IMR-90 (cell line): ENCODE data around the gene TRO. TPM values are rescaled to one million over a fixed set of nuclear protein-coding genes. Genes with fewer than 3 reads are reported as not detected.

ENCODE experiments used
- ATAC-seq: fragments of 200-7000 bp; cut with Tn5 transposase; 2 replicates; pipeline ENCODE4 v1.9.1; 2020; ENCODE audit warnings: low read depth, mild to moderate bottlenecking, moderate library complexity
- BruUV-seq: library from RNA; stranded (reverse); fragments of 400-500 nt; replicated peaks from 2 replicates; lab custom pipeline; 2021; lab: Mats Ljungman, UMichigan
- CTCF ChIA-PET: fragments of 300-600 bp; formaldehyde crosslinking; extraction: SDS; loops from one replicate; lab custom pipeline; 2021; ENCODE audit warnings: antibody characterized with exemption; lab: Yijun Ruan, JAX
- POLR2A ChIA-PET: fragments of 300-600 bp; sonication (Branson Sonifier 250); formaldehyde crosslinking; loops from one replicate; lab custom pipeline; 2022; ENCODE audit warnings: antibody characterized with exemption; ENCODE audit not compliant: unreplicated experiment; lab: Charles Lee
- DNase-seq: peaks from one replicate; pipeline ENCODE4 v3.0.0; 2013
- H2AFZ ChIP-seq: replicated peaks from 2 replicates; pipeline ENCODE3; 2013; ENCODE audit warnings: low read length, mild to moderate bottlenecking; ENCODE audit not compliant: poor library complexity
- H2AK5ac ChIP-seq: 2 replicates; pipeline ENCODE4 v1.6.1; 2013; ENCODE audit warnings: low read depth, low read length, inconsistent platforms
- H2AK9ac ChIP-seq: replicated peaks from 2 replicates; pipeline ENCODE3; 2013; ENCODE audit warnings: mild to moderate bottlenecking, low read depth, low read length, moderate library complexity; ENCODE audit not compliant: poor library complexity
- H2BK120ac ChIP-seq: 2 replicates; pipeline ENCODE4 v1.6.1; 2013; ENCODE audit warnings: low read depth, low read length, inconsistent platforms
- H2BK15ac ChIP-seq: 3 replicates; pipeline ENCODE4 v1.6.1; 2013; ENCODE audit warnings: low read depth, low read length, inconsistent platforms
- H2BK20ac ChIP-seq: 2 replicates; pipeline ENCODE4 v1.6.1; 2013; ENCODE audit warnings: low read depth, mild to moderate bottlenecking, inconsistent platforms, low read length, moderate library complexity
- H2BK5ac ChIP-seq: 2 replicates; pipeline ENCODE4 v1.6.1; 2013; ENCODE audit warnings: mild to moderate bottlenecking, low read depth, low read length, inconsistent platforms; ENCODE audit not compliant: poor library complexity, severe bottlenecking
- H3K14ac ChIP-seq: replicated peaks from 2 replicates; pipeline ENCODE4 v1.6.1; 2013; ENCODE audit warnings: low read depth, low read length, inconsistent platforms
- H3K18ac ChIP-seq: 2 replicates; pipeline ENCODE4 v1.6.1; 2013; ENCODE audit warnings: low read depth, low read length, control low read depth
- H3K23ac ChIP-seq: 2 replicates; pipeline ENCODE4 v1.6.1; 2013; ENCODE audit warnings: low read depth, low read length, inconsistent platforms
- H3K27ac ChIP-seq: 2 replicates; pipeline ENCODE4 v1.5.1; 2013; ENCODE audit warnings: mild to moderate bottlenecking, control low read depth, low read length; ENCODE audit not compliant: insufficient read depth
- H3K27me3 ChIP-seq: 2 replicates; pipeline ENCODE4 v1.6.1; 2013; ENCODE audit warnings: low read length; ENCODE audit not compliant: control insufficient read depth, insufficient read depth
- H3K36me3 ChIP-seq: 2 replicates; pipeline ENCODE4 v1.6.1; 2013; ENCODE audit warnings: low read length, mixed read lengths; ENCODE audit not compliant: control insufficient read depth, insufficient read depth
- H3K4ac ChIP-seq: 2 replicates; pipeline ENCODE4 v1.6.1; 2013; ENCODE audit warnings: low read depth, low read length, inconsistent platforms
- H3K4me1 ChIP-seq: 2 replicates; pipeline ENCODE4 v1.6.1; 2013; ENCODE audit warnings: low read length, mixed read lengths; ENCODE audit not compliant: control insufficient read depth, insufficient read depth
- H3K4me2 ChIP-seq: 2 replicates; pipeline ENCODE4 v1.6.1; 2013; ENCODE audit warnings: low read depth, mild to moderate bottlenecking, control low read depth, low read length, moderate library complexity
- H3K4me3 ChIP-seq: 2 replicates; pipeline ENCODE4 v1.5.1; 2013; ENCODE audit warnings: low read depth, mild to moderate bottlenecking, control low read depth, low read length, moderate library complexity; ENCODE audit not compliant: insufficient read depth
- H3K56ac ChIP-seq: 2 replicates; pipeline ENCODE4 v1.6.1; 2013; ENCODE audit warnings: low read length, inconsistent platforms; ENCODE audit not compliant: insufficient read depth; ENCODE audit errors: extremely low read depth
- H3K79me1 ChIP-seq, 2 experiments: 2 replicates each; pipeline ENCODE4 v1.6.1; 2013; ENCODE audit warnings: low read length in 2 of 2, inconsistent platforms in 1 of 2, low read depth in 1 of 2
- H3K9ac ChIP-seq: 2 replicates; pipeline ENCODE4 v1.6.1; 2013; ENCODE audit warnings: low read depth, low read length, control low read depth
- H3K9me1 ChIP-seq: 2 replicates; pipeline ENCODE4 v1.6.1; 2013; ENCODE audit warnings: low read length, inconsistent platforms; ENCODE audit not compliant: insufficient read depth
- H3K9me3 ChIP-seq: 2 replicates; pipeline ENCODE4 v1.6.1; 2013; ENCODE audit warnings: low read length; ENCODE audit not compliant: control insufficient read depth, insufficient read depth
- H4K20me1 ChIP-seq: 2 replicates; pipeline ENCODE4 v1.6.1; 2013; ENCODE audit warnings: low read length, inconsistent platforms; ENCODE audit not compliant: insufficient read depth
- H4K5ac ChIP-seq: 2 replicates; pipeline ENCODE4 v1.6.1; 2013; ENCODE audit warnings: mild to moderate bottlenecking, low read depth, low read length, control low read depth
- H4K8ac ChIP-seq, 2 experiments: 2 replicates each; pipeline ENCODE4 v1.6.1; 2013; ENCODE audit warnings: low read depth in 2 of 2, low read length in 2 of 2, control low read depth in 1 of 2, inconsistent platforms in 1 of 2
- H4K91ac ChIP-seq: 2 replicates; pipeline ENCODE4 v1.6.1; 2013; ENCODE audit warnings: low read depth, low read length, inconsistent platforms; ENCODE audit not compliant: insufficient read depth
- BHLHE40 ChIP-seq: fragments of 150-350 bp; IDR thresholded peaks from 2 replicates; pipeline ENCODE4 v1.6.1; 2016; ENCODE audit warnings: mild to moderate bottlenecking, low read depth, low read length
- CEBPB ChIP-seq: IDR thresholded peaks from 2 replicates; pipeline ENCODE4 v1.6.1; 2012; ENCODE audit warnings: low read depth, low read length, improper control_type of control experiment
- CHD1 ChIP-seq: IDR thresholded peaks from 2 replicates; pipeline ENCODE4 v1.6.1; 2012; ENCODE audit warnings: low read depth, low read length, improper control_type of control experiment
- ELK1 ChIP-seq: fragments of 150-350 bp; IDR thresholded peaks from 2 replicates; pipeline ENCODE4 v1.6.1; 2016; ENCODE audit warnings: low read depth, mild to moderate bottlenecking, low read length, moderate library complexity, borderline replicate concordance
- FOS ChIP-seq: fragments of 150-350 bp; IDR thresholded peaks from 2 replicates; pipeline ENCODE4 v1.6.1; 2016; ENCODE audit warnings: low read depth, low read length
- MAFK ChIP-seq: IDR thresholded peaks from 2 replicates; pipeline ENCODE4 v1.6.1; 2012; ENCODE audit warnings: low read depth, low read length, improper control_type of control experiment
- MAZ ChIP-seq: IDR thresholded peaks from 2 replicates; pipeline ENCODE4 v1.6.1; 2012; ENCODE audit warnings: low read depth, mild to moderate bottlenecking, low read length, improper control_type of control experiment, moderate library complexity, borderline replicate concordance
- MXI1 ChIP-seq: IDR thresholded peaks from 2 replicates; pipeline ENCODE4 v1.6.1; 2012; ENCODE audit warnings: low read depth, mild to moderate bottlenecking, low read length, moderate library complexity, borderline replicate concordance
- NFE2L2 ChIP-seq: fragments of 150-350 bp; IDR thresholded peaks from 2 replicates; pipeline ENCODE4 v1.6.1; 2016; ENCODE audit warnings: low read depth, mild to moderate bottlenecking, low read length
- POLR2A ChIP-seq: IDR thresholded peaks from 2 replicates; pipeline ENCODE4 v1.6.1; 2012; ENCODE audit warnings: mild to moderate bottlenecking, low read depth, low read length
- RAD21 ChIP-seq: IDR thresholded peaks from 2 replicates; pipeline ENCODE4 v1.6.1; 2012; ENCODE audit warnings: low read length, improper control_type of control experiment
- RCOR1 ChIP-seq: IDR thresholded peaks from 2 replicates; pipeline ENCODE4 v1.6.1; 2012; ENCODE audit warnings: mild to moderate bottlenecking, low read length, improper control_type of control experiment; ENCODE audit not compliant: insufficient replicate concordance
- RFX5 ChIP-seq: IDR thresholded peaks from 2 replicates; pipeline ENCODE4 v1.8.0; 2012; ENCODE audit warnings: low read depth, mild to moderate bottlenecking, low read length, moderate library complexity
- SMC3 ChIP-seq: fragments of 150-350 bp; IDR thresholded peaks from 2 replicates; pipeline ENCODE4 v1.6.1; 2016; ENCODE audit warnings: low read depth, mild to moderate bottlenecking, antibody characterized with exemption, low read length, moderate library complexity
- USF2 ChIP-seq: fragments of 150-350 bp; IDR thresholded peaks from 2 replicates; pipeline ENCODE4 v1.6.1; 2017; ENCODE audit warnings: mild to moderate bottlenecking, antibody characterized with exemption, low read length, low read depth
- WGBS, 2 experiments: methylation state at CpG; one replicate each; pipeline versions ENCODE4 v1.1.5 to v1.1.7; 2013; ENCODE audit warnings: missing lambda C conversion rate in 2 of 2; ENCODE audit not compliant: insufficient read length in 1 of 2; ENCODE audit errors: extremely low coverage in 2 of 2; 5-methylcytosine and 5-hydroxymethylcytosine counted together
- dilution Hi-C: fragments of 300-500 bp; cut with HindIII; formaldehyde crosslinking; loops from one replicate; pipeline ENCODE4 v1.14.3; 2018; ENCODE audit warnings: low sequenced_read_pairs; ENCODE audit not compliant: unreplicated experiment
- in situ Hi-C: fragments of 300-500 bp; cut with MboI; formaldehyde crosslinking; loops from 3 replicates; pipeline ENCODE4 v1.14.3; 2019; ENCODE audit warnings: low sequenced_read_pairs, inconsistent platforms, mixed read lengths
- intact Hi-C: fragments of 100-400 bp; cut with micrococcal nuclease; formaldehyde crosslinking; loops from 2 replicates; pipeline ENCODE4 v1.10.0; 2022
- polyA plus RNA-seq, 3 experiments: library from polyadenylated mRNA; depleted of rRNA; stranded (reverse); fragments of >200 nt; gene quantifications; 2 replicates each; pipeline ENCODE4 v1.2.3, GENCODE V29; 2012; ENCODE audit warnings: low replicate concordance in 1 of 3
- total RNA-seq: library from RNA; depleted of rRNA; stranded (reverse); fragments of >200 nt; gene quantifications from 2 replicates; pipeline ENCODE4 v1.2.3, GENCODE V29; 2012
- TF ChIP-seq, protein P1 (sequence below): conservative IDR thresholded peaks from 2 replicates; pipeline ENCODE4 v1.5.1; 2012; ENCODE audit warnings: mild to moderate bottlenecking, low read depth, low read length, improper control_type of control experiment

TRO gene
- total and polyA plus RNA-seq, 2 of the 4 experiments (the other 2 are of a cell fraction) = 35.1 to 54.2 TPM

GRCh38 chrX:54933150-54933826 is 12.7 kb downstream of the TRO start:
- Histone ChIP-seq H2BK15ac (no peak overlapping the region), H4K20me1 (no peaks in the 10 kb centered on the region; the same call in 1 of the 2 replicates), H3K18ac (no peak overlapping the region), H4K8ac (no peak overlapping the region), H2BK120ac (no peak overlapping the region), H4K91ac (no peak overlapping the region), H3K4me2 (no peak overlapping the region), H3K23ac (no peak overlapping the region), H3K9me1 (no peaks in the 10 kb centered on the region), H3K79me1 (no peaks in the 10 kb centered on the region), H3K9me3 (no peaks in the 10 kb centered on the region), H2AK9ac (no peak overlapping the region), H4K5ac (no peak overlapping the region), H3K4me3 (no peak overlapping the region), H3K9ac (no peak overlapping the region), H2BK5ac (no peak overlapping the region), H3K36me3 (peaks cover 19% of the 10 kb centered on the region), H3K4ac (no peak overlapping the region), H3K56ac (no peak overlapping the region), H2BK20ac (no peak overlapping the region), H3K4me1 (no peaks in the 10 kb centered on the region), H2AK5ac (no peak overlapping the region), H3K27ac (no peak overlapping the region), H3K14ac (no peak overlapping the region), H2AFZ (no peak overlapping the region), H3K27me3 (0 out of 2 replicates have a peak, but pooled peaks cover 2% of the 10 kb centered on the region)
- BruUV-seq = no TSS peak
- DNase-seq = no peak
- no peak for ATAC-seq
- intact Hi-C loops = no loop called here
- ChIA-PET POLR2A (no interaction called here), CTCF (no interaction called here)
- TF ChIP-seq MAZ = no peak
- no peak for TF ChIP-seq RAD21
- no peak for TF ChIP-seq POLR2A
- TF ChIP-seq BHLHE40 = no peak
- TF ChIP-seq, protein P1, sequence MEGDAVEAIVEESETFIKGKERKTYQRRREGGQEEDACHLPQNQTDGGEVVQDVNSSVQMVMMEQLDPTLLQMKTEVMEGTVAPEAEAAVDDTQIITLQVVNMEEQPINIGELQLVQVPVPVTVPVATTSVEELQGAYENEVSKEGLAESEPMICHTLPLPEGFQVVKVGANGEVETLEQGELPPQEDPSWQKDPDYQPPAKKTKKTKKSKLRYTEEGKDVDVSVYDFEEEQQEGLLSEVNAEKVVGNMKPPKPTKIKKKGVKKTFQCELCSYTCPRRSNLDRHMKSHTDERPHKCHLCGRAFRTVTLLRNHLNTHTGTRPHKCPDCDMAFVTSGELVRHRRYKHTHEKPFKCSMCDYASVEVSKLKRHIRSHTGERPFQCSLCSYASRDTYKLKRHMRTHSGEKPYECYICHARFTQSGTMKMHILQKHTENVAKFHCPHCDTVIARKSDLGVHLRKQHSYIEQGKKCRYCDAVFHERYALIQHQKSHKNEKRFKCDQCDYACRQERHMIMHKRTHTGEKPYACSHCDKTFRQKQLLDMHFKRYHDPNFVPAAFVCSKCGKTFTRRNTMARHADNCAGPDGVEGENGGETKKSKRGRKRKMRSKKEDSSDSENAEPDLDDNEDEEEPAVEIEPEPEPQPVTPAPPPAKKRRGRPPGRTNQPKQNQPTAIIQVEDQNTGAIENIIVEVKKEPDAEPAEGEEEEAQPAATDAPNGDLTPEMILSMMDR = no peak
- TF ChIP-seq SMC3 = no peak
- no peak for TF ChIP-seq RCOR1
- no peak for TF ChIP-seq NFE2L2
- TF ChIP-seq CEBPB = no peak
- TF ChIP-seq ELK1 = no peak
- TF ChIP-seq RFX5 = no peak
- no peak for TF ChIP-seq MAFK
- no peak for TF ChIP-seq FOS
- TF ChIP-seq CHD1 = no peak
- no peak for TF ChIP-seq MXI1
- TF ChIP-seq USF2 = no peak
- 95% methylated on average over 4 of the region's 10 CpGs; no CpG with 5 or more reads in 1 of the 2 experiments for WGBS, 2 experiments
- in situ Hi-C loops = no loop called here
- dilution Hi-C loops = no loop called here
